KG1 (cell line): ENCODE measurements around the gene NAPB.

Experiments used
- DNase-seq: peaks from one replicate; lab custom pipeline; 2025; lab: John Stamatoyannopoulos, UW

The NAPB gene

GRCh38 chr20:23437126-23437899 is 16.0 kb upstream of the NAPB start:
- DNase-seq = no peak

GRCh38 chr20:23436681-23437080 is 15.4 kb upstream of the NAPB start:
- DNase-seq = no peak

GRCh38 chr20:23435626-23436539 is 14.6 kb upstream of the NAPB start:
- DNase-seq = no peak

- DNase-seq = no peak
Measured at GRCh38 chr20:23434521-23435313, 13.4 kb upstream of the NAPB start.

GRCh38 chr20:23433628-23434027 is 12.3 kb upstream of the NAPB start:
- no peak for DNase-seq

GRCh38 chr20:23425129-23425528 is 3.8 kb upstream of the NAPB start:
- DNase-seq = no peak

GRCh38 chr20:23419995-23420901 is 1.0 kb downstream of the NAPB start:
- DNase-seq = no peak

- DNase-seq = no peak
Measured at GRCh38 chr20:23419657-23419994, 1.7 kb downstream of the NAPB start.

GRCh38 chr20:23417861-23418260 is 3.4 kb downstream of the NAPB start:
- DNase-seq = no peak

GRCh38 chr20:23415959-23416583 is 5.2 kb downstream of the NAPB start:
- DNase-seq = no peak

- no peak for DNase-seq
Measured at GRCh38 chr20:23415555-23415954, 5.7 kb downstream of the NAPB start.

- no peak for DNase-seq
Measured at GRCh38 chr20:23414526-23415188, 6.6 kb downstream of the NAPB start.

GRCh38 chr20:23413862-23414422 is 7.3 kb downstream of the NAPB start:
- no peak for DNase-seq

- no peak for DNase-seq
Measured at GRCh38 chr20:23412026-23412425, 9.3 kb downstream of the NAPB start.

- no peak for DNase-seq
Measured at GRCh38 chr20:23410916-23411695, 10.2 kb downstream of the NAPB start.

- DNase-seq = no peak
Measured at GRCh38 chr20:23409800-23410199, 11.5 kb downstream of the NAPB start.

GRCh38 chr20:23408957-23409356 is 12.3 kb downstream of the NAPB start:
- no peak for DNase-seq

- no peak for DNase-seq
Measured at GRCh38 chr20:23407781-23408464, 13.4 kb downstream of the NAPB start.

GRCh38 chr20:23406880-23407279 is 14.4 kb downstream of the NAPB start:
- no peak for DNase-seq
